ENCODE data around the gene SCAMP1.

GRCh38 chr5:78527054-78527859 lies 166.8 kb downstream of the SCAMP1 start:
- TF ChIP-seq CBFB (CRISPR knock-in tag; IDR thresholded peaks at IDR 0.05) (no peak), POLR2A (IDR thresholded peaks at IDR 0.05; ENCODE audit: insufficient read depth in 1 of 2, low read depth in 2 of 2, low read length in 2 of 2) (no peak), TSC22D2 (CRISPR knock-in tag; IDR thresholded peaks at IDR 0.05; ENCODE audit: borderline replicate concordance) (no peak), MTA1 (CRISPR knock-in tag; IDR thresholded peaks at IDR 0.05; ENCODE audit: borderline replicate concordance) (no peak), GMEB1 (CRISPR knock-in tag; IDR thresholded peaks at IDR 0.05; ENCODE audit: borderline replicate concordance) (no peak), CREB1 (IDR thresholded peaks at IDR 0.05) (no peak), CREB1 (CRISPR knock-in tag; IDR thresholded peaks at IDR 0.05) (no peak), EHMT2 (IDR thresholded peaks at IDR 0.05; ENCODE audit: borderline replicate concordance, low read depth, low read length) (no peak), SIN3A (IDR thresholded peaks at IDR 0.05; ENCODE audit: borderline replicate concordance, low read depth, low read length) (no peak)

Measured in HepG2 (cell line).